ENCODE measurements around the gene AATK.

Gene AATK

DNA sequence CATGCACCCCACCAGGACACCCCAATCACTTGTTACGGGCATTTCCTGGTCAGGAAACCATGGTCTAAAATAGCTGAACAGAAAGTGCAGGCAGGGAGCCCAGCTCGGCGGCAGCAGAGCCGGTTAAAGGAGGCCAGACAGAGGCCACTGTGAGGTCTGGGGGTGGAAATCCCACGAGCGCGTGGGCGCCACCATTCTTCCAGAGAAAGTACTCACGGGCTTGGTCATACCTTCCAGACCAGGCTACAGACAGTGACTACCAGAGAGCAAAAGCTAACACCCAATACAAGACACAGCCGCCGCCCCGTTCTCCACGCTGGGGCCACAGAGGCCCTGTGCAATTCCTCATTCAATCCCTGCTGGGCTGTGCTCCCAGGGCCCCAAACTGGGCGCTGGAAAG, 44.8 kb upstream of the AATK start:
- TF ChIP-seq CTCF (IDR thresholded peaks at IDR 0.05; ENCODE audit: low read depth, low read length, poor library complexity, severe bottlenecking) (no peak), EZH2phosphoT487 (IDR thresholded peaks at IDR 0.05; ENCODE audit: borderline replicate concordance, low read length) (no peak)
- Histone ChIP-seq H3K79me2 (ENCODE audit: control insufficient read depth, low read length) (no peaks in the 10 kb centered on the region), H4K20me1 (ENCODE audit: control insufficient read depth, insufficient read depth, low read depth, low read length) (no peaks in the 10 kb centered on the region), H3F3A (ENCODE audit: control insufficient read depth, insufficient read depth) (no peaks in the 10 kb centered on the region), H3K4me3 (ENCODE audit: low read length) (no peak overlapping the region), H3K27ac (ENCODE audit: low read depth, low read length) (no peak overlapping the region), H3K4me1 (ENCODE audit: control insufficient read depth, low read length) (no peaks in the 10 kb centered on the region; the same call in 1 of the 2 replicates), H3K4me2 (ENCODE audit: low read length) (no peak overlapping the region), H3K36me3 (ENCODE audit: control insufficient read depth, low read length) (no peaks in the 10 kb centered on the region), H3K27me3 (ENCODE audit: control insufficient read depth, low read length) (no peaks in the 10 kb centered on the region), H3K9me2 (replicated peaks; ENCODE audit: control insufficient read depth, low read length) (no peaks in the 10 kb centered on the region), H3K9me3 (ENCODE audit: control insufficient read depth, insufficient read depth, low read length) (no peaks in the 10 kb centered on the region)

DNA sequence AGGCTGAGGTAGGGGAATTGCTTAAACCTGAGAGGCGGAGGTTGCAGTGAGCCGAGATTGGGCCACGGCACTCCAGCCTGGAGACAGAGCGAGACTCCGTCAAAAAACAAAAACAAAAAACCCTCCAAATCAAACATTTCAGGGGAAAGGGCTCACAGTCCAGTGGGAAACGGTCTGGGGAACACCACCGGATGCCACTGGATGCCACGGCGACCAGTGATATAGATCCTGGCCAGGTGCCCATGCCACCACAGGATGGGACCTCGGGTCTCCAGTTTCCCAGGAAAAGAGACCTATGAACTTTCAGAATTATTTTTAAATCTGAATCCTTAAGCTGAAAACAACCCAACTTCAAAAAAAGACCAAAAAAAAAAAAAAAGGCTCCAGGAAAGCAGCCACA, 44.4 kb upstream of the AATK start:
- H3K4me3 ChIP-seq (ENCODE audit: low read length) = no peak overlapping the region
- no peaks in the 10 kb centered on the region for H3K36me3 ChIP-seq (ENCODE audit: control insufficient read depth, low read length)
- no peak overlapping the region for H3K4me2 ChIP-seq (ENCODE audit: low read length)
- no peaks in the 10 kb centered on the region for H3K79me2 ChIP-seq (ENCODE audit: control insufficient read depth, low read length)
- no peaks in the 10 kb centered on the region for H3K9me3 ChIP-seq (ENCODE audit: control insufficient read depth, insufficient read depth, low read length)
- H3K27me3 ChIP-seq (ENCODE audit: control insufficient read depth, low read length) = no peaks in the 10 kb centered on the region
- H3K9me2 ChIP-seq (replicated peaks; ENCODE audit: control insufficient read depth, low read length) = no peaks in the 10 kb centered on the region
- TF ChIP-seq EZH2phosphoT487 (IDR thresholded peaks at IDR 0.05; ENCODE audit: borderline replicate concordance, low read length) = no peak
- no peak for TF ChIP-seq CTCF (IDR thresholded peaks at IDR 0.05; ENCODE audit: low read depth, low read length, poor library complexity, severe bottlenecking)
- H3K27ac ChIP-seq (ENCODE audit: low read depth, low read length) = no peak overlapping the region
- H4K20me1 ChIP-seq (ENCODE audit: control insufficient read depth, insufficient read depth, low read depth, low read length) = no peaks in the 10 kb centered on the region
- no peaks in the 10 kb centered on the region; the same call in 1 of the 2 replicates for H3K4me1 ChIP-seq (ENCODE audit: control insufficient read depth, low read length)
- no peaks in the 10 kb centered on the region for H3F3A ChIP-seq (ENCODE audit: control insufficient read depth, insufficient read depth)

GRCh38 chr17:81209141-81209540, 43.1 kb upstream of the AATK start:
- H3F3A ChIP-seq (ENCODE audit: control insufficient read depth, insufficient read depth) = no peaks in the 10 kb centered on the region
- no peaks in the 10 kb centered on the region for H4K20me1 ChIP-seq (ENCODE audit: control insufficient read depth, insufficient read depth, low read depth, low read length)
- no peak for TF ChIP-seq CTCF (IDR thresholded peaks at IDR 0.05; ENCODE audit: low read depth, low read length, poor library complexity, severe bottlenecking)
- no peak for TF ChIP-seq EZH2phosphoT487 (IDR thresholded peaks at IDR 0.05; ENCODE audit: borderline replicate concordance, low read length)

More at GRCh38 chr17:81209141-81209540, 43.1 kb upstream of the AATK start:
- H3K4me3 ChIP-seq (ENCODE audit: low read length) = no peak overlapping the region
- no peaks in the 10 kb centered on the region for H3K9me3 ChIP-seq (ENCODE audit: control insufficient read depth, insufficient read depth, low read length)
- H3K79me2 ChIP-seq (ENCODE audit: control insufficient read depth, low read length) = no peaks in the 10 kb centered on the region
- H3K4me2 ChIP-seq (ENCODE audit: low read length) = no peak overlapping the region
- H3K9me2 ChIP-seq (replicated peaks; ENCODE audit: control insufficient read depth, low read length) = no peaks in the 10 kb centered on the region
- no peaks in the 10 kb centered on the region for H3K36me3 ChIP-seq (ENCODE audit: control insufficient read depth, low read length)
- H3K4me1 ChIP-seq (ENCODE audit: control insufficient read depth, low read length) = no peaks in the 10 kb centered on the region; the same call in 1 of the 2 replicates
- H3K27ac ChIP-seq (ENCODE audit: low read depth, low read length) = no peak overlapping the region
- no peaks in the 10 kb centered on the region for H3K27me3 ChIP-seq (ENCODE audit: control insufficient read depth, low read length)
